Ishikawa (cell line): Measurements from ENCODE around the gene DLEC1.

Experiments
- CEBPB ChIP-seq: IDR thresholded peaks from 2 replicates; pipeline ENCODE4 v1.6.1; 2012
- CREB1 ChIP-seq: IDR thresholded peaks from 2 replicates; pipeline ENCODE4 v1.6.1; 2012; ENCODE audit warnings: low read depth
- EGR1 ChIP-seq: IDR thresholded peaks from 2 replicates; pipeline ENCODE4 v1.6.1; 2012
- EP300 ChIP-seq: IDR thresholded peaks from 2 replicates; pipeline ENCODE4 v1.6.1; 2012; ENCODE audit warnings: borderline replicate concordance
- FOXM1 ChIP-seq: IDR thresholded peaks from 2 replicates; pipeline ENCODE4 v1.6.1; 2012; ENCODE audit warnings: low read depth, borderline replicate concordance
- NFIC ChIP-seq: IDR thresholded peaks from 2 replicates; pipeline ENCODE4 v1.6.1; 2012
- RAD21 ChIP-seq: IDR thresholded peaks from 2 replicates; pipeline ENCODE4 v1.6.1; 2012; ENCODE audit warnings: low read depth
- TAF1 ChIP-seq: IDR thresholded peaks from 2 replicates; pipeline ENCODE4 v1.6.1; 2012; ENCODE audit warnings: low read depth, mild to moderate bottlenecking
- TCF12 ChIP-seq: IDR thresholded peaks from 2 replicates; pipeline ENCODE4 v1.6.1; 2012; ENCODE audit warnings: low read depth
- TEAD4 ChIP-seq: IDR thresholded peaks from 2 replicates; pipeline ENCODE4 v1.6.1; 2012
- YY1 ChIP-seq: IDR thresholded peaks from 2 replicates; pipeline ENCODE4 v1.6.1; 2012; ENCODE audit warnings: low read depth
- ZBTB7A ChIP-seq: IDR thresholded peaks from 2 replicates; pipeline ENCODE4 v1.6.1; 2012; ENCODE audit warnings: low read depth
- TF ChIP-seq, protein P1 (sequence below): IDR thresholded peaks from 2 replicates; pipeline ENCODE4 v1.6.1; 2012
- TF ChIP-seq, protein P2 (sequence below): IDR thresholded peaks from 2 replicates; pipeline ENCODE4 v1.6.1; 2012
- TF ChIP-seq, protein P3 (sequence below): IDR thresholded peaks from 2 replicates; pipeline ENCODE4 v1.6.1; 2012; ENCODE audit warnings: low read depth, mild to moderate bottlenecking

The DLEC1 gene

DNA sequence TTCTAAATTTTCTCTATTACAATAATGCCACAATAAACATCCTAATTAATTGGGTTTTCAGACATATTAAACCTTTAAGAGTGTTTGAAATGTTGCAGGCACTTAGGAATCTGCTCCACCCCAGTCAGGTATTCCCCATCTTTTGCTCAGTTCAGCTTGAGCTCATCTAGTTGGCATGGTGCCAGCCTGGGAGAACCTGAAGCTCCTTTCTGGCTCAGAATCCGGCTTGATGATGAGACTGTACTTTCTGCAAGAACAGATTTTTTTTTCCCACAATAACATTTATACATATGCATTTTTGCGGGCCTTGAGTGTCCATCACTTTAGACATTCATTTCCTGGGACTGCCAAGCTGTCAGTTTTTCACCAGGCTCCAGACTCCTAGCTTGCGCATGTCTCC lies 118.6 kb downstream of the DLEC1 start:
- TF ChIP-seq YY1 (no peak), TCF12 (no peak), ZBTB7A (no peak), EGR1 (no peak), CEBPB (no peak), CREB1 (no peak), RAD21 (no peak), NFIC (peak; percentile 96), TEAD4 (peak; percentile 28; the same call in 1 of the 2 replicates)
- TF ChIP-seq, protein P1, sequence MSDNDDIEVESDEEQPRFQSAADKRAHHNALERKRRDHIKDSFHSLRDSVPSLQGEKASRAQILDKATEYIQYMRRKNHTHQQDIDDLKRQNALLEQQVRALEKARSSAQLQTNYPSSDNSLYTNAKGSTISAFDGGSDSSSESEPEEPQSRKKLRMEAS = no peak
- TF ChIP-seq, protein P2, sequence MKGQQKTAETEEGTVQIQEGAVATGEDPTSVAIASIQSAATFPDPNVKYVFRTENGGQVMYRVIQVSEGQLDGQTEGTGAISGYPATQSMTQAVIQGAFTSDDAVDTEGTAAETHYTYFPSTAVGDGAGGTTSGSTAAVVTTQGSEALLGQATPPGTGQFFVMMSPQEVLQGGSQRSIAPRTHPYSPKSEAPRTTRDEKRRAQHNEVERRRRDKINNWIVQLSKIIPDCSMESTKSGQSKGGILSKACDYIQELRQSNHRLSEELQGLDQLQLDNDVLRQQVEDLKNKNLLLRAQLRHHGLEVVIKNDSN = no peak

DNA sequence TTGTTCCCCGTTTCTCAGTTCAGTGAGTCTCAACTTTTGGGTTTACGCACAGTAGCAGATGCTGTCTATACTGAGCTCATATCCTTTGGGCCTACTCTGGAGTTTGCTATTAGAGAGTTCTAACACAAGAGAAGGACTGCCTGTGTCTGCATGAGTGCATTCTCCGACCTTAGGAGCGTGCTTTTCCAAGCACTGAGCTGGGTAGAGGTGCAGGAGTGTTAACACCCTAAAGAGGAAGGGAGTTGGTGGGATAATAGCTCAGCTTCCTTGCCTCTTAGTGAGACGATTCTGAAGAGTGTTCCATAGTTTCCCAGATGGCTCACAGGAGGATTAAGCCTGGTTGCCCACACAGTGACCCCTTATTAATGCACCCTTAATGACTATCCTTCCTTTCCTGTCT lies 119.5 kb downstream of the DLEC1 start:
- TF ChIP-seq NFIC (no peak), EP300 (no peak), TEAD4 (no peak), TAF1 (no peak), YY1 (no peak), EGR1 (no peak), CREB1 (no peak), ZBTB7A (no peak), RAD21 (no peak), FOXM1 (no peak), TCF12 (no peak), CEBPB (no peak)
- TF ChIP-seq, protein P1 = no peak
- TF ChIP-seq, protein P3, sequence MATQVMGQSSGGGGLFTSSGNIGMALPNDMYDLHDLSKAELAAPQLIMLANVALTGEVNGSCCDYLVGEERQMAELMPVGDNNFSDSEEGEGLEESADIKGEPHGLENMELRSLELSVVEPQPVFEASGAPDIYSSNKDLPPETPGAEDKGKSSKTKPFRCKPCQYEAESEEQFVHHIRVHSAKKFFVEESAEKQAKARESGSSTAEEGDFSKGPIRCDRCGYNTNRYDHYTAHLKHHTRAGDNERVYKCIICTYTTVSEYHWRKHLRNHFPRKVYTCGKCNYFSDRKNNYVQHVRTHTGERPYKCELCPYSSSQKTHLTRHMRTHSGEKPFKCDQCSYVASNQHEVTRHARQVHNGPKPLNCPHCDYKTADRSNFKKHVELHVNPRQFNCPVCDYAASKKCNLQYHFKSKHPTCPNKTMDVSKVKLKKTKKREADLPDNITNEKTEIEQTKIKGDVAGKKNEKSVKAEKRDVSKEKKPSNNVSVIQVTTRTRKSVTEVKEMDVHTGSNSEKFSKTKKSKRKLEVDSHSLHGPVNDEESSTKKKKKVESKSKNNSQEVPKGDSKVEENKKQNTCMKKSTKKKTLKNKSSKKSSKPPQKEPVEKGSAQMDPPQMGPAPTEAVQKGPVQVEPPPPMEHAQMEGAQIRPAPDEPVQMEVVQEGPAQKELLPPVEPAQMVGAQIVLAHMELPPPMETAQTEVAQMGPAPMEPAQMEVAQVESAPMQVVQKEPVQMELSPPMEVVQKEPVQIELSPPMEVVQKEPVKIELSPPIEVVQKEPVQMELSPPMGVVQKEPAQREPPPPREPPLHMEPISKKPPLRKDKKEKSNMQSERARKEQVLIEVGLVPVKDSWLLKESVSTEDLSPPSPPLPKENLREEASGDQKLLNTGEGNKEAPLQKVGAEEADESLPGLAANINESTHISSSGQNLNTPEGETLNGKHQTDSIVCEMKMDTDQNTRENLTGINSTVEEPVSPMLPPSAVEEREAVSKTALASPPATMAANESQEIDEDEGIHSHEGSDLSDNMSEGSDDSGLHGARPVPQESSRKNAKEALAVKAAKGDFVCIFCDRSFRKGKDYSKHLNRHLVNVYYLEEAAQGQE = no peak
- TF ChIP-seq, protein P2 = no peak

DNA sequence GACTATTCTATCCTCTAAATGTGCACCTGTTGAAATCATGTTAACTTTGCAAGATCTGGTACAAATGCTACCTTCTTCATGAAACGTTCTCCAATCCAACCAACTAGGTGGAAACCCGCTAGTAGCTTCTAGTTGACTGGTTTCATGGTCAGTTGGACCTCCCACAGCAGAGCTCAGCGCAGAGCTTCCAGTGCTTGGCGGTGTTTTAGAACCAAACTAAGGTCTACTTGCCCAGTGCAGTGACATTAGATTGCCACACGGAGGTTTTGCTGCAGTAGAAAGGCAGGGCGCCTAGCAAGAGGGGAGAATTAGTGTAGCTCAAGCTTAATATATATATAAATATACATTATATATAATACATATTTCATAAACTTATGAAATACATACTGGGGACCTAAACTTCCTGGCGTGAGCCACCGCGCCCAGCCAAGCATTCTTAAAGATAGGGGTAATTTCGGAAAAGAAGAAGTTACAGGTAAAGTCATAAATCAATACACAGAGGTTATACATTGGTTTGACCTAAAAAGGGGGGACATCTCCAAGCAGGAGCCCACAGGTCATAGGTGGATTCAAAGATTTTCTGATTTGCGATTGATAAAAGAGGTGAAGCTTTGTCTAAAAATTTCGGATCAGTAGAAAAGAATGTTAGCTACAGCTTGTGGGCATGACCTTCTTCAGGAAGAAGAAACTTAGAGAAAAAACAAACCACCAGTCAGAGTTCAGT lies 124.3 kb downstream of the DLEC1 start:
- TF ChIP-seq ZBTB7A (no peak), NFIC (no peak), CREB1 (no peak), TEAD4 (no peak), CEBPB (no peak)

DNA sequence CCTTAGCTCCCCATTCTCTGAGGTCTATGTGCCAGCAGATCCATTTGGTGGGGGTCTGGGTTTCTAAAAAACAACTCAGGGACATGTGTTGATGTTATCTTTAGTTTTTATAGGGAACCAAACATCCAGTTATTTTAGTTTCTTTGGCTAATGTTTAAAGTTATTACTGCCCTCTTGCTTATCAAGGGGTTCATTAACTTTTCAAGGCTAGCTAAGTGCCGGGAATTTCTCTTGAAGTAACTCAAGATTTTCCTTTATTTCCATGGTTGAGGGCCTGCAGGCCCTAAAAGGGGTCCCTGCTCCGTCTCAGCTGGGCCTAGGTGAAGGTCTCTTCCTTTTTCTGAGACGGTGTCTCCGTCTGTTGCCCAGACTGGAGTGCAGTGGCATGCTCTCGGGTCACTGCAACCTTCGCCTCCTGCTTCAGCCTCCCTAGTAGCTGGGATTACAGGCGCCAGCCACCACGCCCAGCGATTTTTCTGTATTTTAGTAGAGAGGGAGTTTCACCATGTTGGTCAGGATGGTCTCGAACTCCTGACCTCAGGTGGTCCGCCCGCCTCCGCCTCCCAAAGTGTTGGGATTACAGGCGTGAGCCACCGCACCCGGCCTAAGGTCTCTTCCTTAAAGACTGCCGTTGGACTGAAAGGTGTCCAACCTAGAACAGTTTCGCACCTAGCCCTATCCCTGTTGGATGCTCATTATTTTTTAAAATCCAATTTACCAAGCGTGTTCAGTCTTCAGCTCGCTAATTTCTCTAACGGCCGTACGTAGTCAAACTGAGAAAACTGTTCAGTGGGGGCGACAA lies 125.0 kb downstream of the DLEC1 start:
- TF ChIP-seq CEBPB (no peak), EP300 (no peak), CREB1 (no peak), TCF12 (no peak)

DNA sequence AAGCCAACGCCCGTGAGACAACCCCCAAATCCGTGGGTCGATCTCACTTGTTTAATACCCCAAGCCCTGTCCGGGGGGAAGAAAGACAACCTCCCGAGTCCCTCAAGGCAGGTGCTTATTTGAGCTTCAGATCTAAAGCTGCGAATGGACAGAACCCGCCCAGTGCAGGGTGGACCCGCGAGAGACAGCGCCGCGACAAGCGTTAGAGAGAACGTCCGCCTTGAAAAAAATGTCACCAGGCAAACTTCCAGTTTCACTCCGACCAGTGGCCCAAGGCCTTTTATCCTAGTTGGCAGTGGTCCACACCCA lies 125.6 kb downstream of the DLEC1 start:
- TF ChIP-seq YY1 (no peak), NFIC (peak; percentile 70), TAF1 (no peak)

DNA sequence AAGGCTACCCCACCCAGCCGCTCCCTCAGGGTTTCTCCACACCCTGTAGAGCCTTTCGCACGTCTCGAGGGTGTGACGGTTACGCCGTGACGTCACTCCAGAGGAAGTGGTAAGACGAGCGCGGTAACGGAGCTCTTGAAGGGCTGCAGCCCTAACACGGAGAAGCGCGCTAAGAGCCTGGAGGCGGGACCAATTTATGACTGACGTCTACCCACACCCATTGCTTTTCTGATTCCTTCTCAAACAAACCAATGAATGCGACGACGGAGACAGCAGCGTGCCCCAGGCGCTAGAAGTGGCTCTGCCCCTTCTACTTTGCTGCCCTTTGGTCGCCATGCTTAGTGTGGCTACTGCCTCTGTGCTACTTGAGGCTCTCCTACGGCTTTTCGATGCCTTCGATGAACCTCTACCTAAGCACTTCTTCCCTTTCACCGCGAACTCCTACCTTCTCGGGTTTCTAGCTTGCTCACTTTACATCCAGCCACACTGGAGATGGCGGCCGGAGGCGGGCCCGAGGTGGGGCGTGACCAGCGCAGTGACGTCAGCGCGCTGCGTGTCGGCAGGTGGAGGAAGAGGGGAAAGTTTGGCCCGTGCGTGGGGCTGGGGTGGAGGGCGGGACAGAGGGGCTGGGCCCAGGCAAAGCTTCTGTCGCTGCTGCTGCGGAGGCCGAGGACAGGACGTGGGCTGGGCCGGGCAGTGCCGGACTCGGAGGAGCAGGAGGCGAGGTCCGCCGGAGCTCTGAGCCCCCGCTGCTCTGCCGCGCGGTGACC lies 126.1 kb downstream of the DLEC1 start, which contains the start of gene OXSR1:
TSS of gene OXSR1 (plus strand) at position 586 of the 770 bp plus-strand sequence. CDS start 340 bp downstream, outside the sequence.
- TF ChIP-seq, protein P3 = no peak
- TF ChIP-seq, protein P1 = peak; percentile 55
- TF ChIP-seq CEBPB = peak; percentile 38; the same call in 1 of the 2 replicates
- peak; percentile 96 for TF ChIP-seq CREB1
- no peak for TF ChIP-seq EP300
- peak; percentile 99 for TF ChIP-seq YY1
- TF ChIP-seq, protein P2 = peak; percentile 63
- peak; percentile 62; the same call in 1 of the 2 replicates for TF ChIP-seq TCF12
- peak; percentile 80; the same call in 1 of the 2 replicates for TF ChIP-seq ZBTB7A
- no peak; the same call in 1 of the 2 replicates for TF ChIP-seq FOXM1
- TF ChIP-seq TAF1 = peak; percentile 66; the same call in 1 of the 2 replicates
- TF ChIP-seq EGR1 = peak; percentile 91
- TF ChIP-seq TEAD4 = no peak
